Measurements from ENCODE around the gene GPR160. TPM values are rescaled to one million over a fixed set of nuclear protein-coding genes. Genes with fewer than 3 reads are reported as not detected.

Gene GPR160
- total RNA-seq, 2 donors from 2014 or later, result 0.75 to 0.96 TPM

DNA sequence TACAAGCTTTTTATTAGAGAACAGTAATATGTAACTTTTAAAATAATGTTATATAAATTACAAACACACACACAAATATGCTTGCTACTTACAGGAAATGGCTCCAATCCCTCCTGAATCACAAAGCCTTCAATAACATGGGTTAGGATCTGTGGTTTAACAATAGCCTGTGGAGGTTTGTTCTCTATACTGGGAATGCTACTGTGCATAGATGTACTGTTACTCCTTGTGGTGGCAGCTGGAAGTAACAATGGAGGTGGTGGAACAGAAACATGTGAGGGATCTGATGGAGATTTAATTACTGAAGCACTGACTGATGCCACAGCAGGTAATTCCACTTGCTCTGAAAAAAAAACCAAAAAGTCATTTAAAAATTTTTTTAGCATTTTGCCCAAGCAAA lies 79.3 kb downstream of the GPR160 start:
- Histone ChIP-seq H3K9me3 (no peaks in the 10 kb centered on the region), H3K27ac (no peak overlapping the region), H3K4me3 (no peak overlapping the region), H3K4me1 (no peaks in the 10 kb centered on the region), H3K36me3 (peaks cover 75% of the 10 kb centered on the region), H3K27me3 (no peaks in the 10 kb centered on the region)
- TF ChIP-seq, protein P1, sequence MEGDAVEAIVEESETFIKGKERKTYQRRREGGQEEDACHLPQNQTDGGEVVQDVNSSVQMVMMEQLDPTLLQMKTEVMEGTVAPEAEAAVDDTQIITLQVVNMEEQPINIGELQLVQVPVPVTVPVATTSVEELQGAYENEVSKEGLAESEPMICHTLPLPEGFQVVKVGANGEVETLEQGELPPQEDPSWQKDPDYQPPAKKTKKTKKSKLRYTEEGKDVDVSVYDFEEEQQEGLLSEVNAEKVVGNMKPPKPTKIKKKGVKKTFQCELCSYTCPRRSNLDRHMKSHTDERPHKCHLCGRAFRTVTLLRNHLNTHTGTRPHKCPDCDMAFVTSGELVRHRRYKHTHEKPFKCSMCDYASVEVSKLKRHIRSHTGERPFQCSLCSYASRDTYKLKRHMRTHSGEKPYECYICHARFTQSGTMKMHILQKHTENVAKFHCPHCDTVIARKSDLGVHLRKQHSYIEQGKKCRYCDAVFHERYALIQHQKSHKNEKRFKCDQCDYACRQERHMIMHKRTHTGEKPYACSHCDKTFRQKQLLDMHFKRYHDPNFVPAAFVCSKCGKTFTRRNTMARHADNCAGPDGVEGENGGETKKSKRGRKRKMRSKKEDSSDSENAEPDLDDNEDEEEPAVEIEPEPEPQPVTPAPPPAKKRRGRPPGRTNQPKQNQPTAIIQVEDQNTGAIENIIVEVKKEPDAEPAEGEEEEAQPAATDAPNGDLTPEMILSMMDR (IDR thresholded peaks at IDR 0.05), result no peak
- DNase-seq (ENCODE audit: low spot score), result no peak

- TF ChIP-seq, protein P1 (IDR thresholded peaks at IDR 0.05), result no peak
- Histone ChIP-seq H3K4me3 (no peak overlapping the region), H3K9me3 (peaks cover 0 to 7% of the 10 kb centered on the region in 2 donors), H3K36me3 (peaks cover 35% of the 10 kb centered on the region), H3K4me1 (no peaks in the 10 kb centered on the region), H3K27ac (no peak overlapping the region), H3K27me3 (no peaks in the 10 kb centered on the region)
- no peak for DNase-seq (ENCODE audit: low spot score)
Observed at GRCh38 chr3:170128259-170128976, 90.6 kb downstream of the GPR160 start.

- H3K27me3 ChIP-seq, result no peaks in the 10 kb centered on the region
- H3K4me3 ChIP-seq, result no peak overlapping the region
- peaks cover 37% of the 10 kb centered on the region for H3K36me3 ChIP-seq
- no peak for DNase-seq (ENCODE audit: low spot score)
- H3K9me3 ChIP-seq, result peaks cover 0 to 7% of the 10 kb centered on the region in 2 donors
- H3K27ac ChIP-seq, result no peak overlapping the region
- H3K4me1 ChIP-seq, result no peaks in the 10 kb centered on the region
- TF ChIP-seq, protein P1 (IDR thresholded peaks at IDR 0.05), result no peak
Observed at GRCh38 chr3:170128977-170129431, 91.2 kb downstream of the GPR160 start.

DNA sequence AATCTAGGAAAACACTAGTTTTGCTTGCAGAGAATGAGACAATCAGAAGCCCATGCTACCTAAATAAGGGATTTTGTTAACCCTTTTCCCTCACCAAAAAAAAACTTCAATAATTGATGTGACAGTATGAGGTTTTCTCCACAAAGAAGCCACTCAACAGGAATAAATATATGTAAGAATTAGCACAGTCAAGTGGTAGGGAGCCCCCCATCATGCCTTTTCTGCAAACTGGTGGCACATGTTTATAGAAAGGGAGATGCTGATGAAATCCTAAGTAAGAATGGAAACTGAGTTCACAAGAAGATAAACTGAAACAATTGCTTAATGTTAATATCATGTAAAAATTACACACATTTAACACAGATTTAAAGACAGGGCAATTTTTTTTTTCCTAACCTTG lies 92.7 kb downstream of the GPR160 start:
- Histone ChIP-seq H3K9me3 (peaks cover 0 to 7% of the 10 kb centered on the region in 2 donors), H3K27me3 (no peaks in the 10 kb centered on the region), H3K36me3 (peaks cover 48% of the 10 kb centered on the region), H3K27ac (no peak overlapping the region), H3K4me1 (no peaks in the 10 kb centered on the region), H3K4me3 (no peak overlapping the region)
- no peak for DNase-seq (ENCODE audit: low spot score)
- TF ChIP-seq, protein P1 (IDR thresholded peaks at IDR 0.05), result no peak

DNA sequence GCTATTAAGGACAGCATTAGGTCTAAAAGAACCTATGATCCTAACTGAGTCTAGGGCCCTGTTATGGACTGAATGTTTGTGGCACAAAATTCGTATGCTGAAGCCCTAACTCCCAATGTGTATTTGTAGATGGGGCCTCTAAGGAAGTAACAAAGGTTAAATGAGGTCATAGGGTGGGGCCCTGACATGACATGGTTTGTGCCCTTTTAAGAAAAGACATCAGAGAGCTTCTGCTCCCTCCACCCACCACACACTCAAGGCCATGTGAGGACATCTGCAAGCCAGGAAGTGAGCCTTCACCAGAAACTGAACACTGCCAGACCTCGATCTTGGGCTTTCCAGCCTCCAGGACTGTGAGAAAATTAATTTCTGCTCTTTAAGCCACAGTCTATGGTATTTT lies 94.5 kb downstream of the GPR160 start:
- no peak for DNase-seq (ENCODE audit: low spot score)
- H3K4me1 ChIP-seq, result no peaks in the 10 kb centered on the region
- no peak overlapping the region for H3K4me3 ChIP-seq
- TF ChIP-seq, protein P1 (IDR thresholded peaks at IDR 0.05), result no peak
- H3K36me3 ChIP-seq, result peaks cover 59% of the 10 kb centered on the region
- H3K27ac ChIP-seq, result no peak overlapping the region
- peaks cover 0 to 7% of the 10 kb centered on the region in 2 donors for H3K9me3 ChIP-seq
- no peaks in the 10 kb centered on the region for H3K27me3 ChIP-seq

Other genes starting within 250 kb of the GPR160 start
- gene LRRIQ4, start 225.1 kb upstream of the GPR160 start, total RNA-seq, result under 1 TPM in 1 of 2 donors, not detected in 1; 0.43 TPM
- 1 to 10 TPM; 2.9 to 3.3 TPM for gene LRRC34, start 225.1 kb upstream of the GPR160 start, total RNA-seq
- not detected for gene LRRC31, start 168.1 kb upstream of the GPR160 start, total RNA-seq
- not detected for gene SAMD7, start 126.4 kb upstream of the GPR160 start, total RNA-seq
- gene SEC62, start 71.2 kb upstream of the GPR160 start, total RNA-seq, result 10 to 100 TPM; 29.5 to 31.2 TPM
- 10 to 100 TPM; 23.8 to 41.9 TPM for gene PHC3, start 143.7 kb downstream of the GPR160 start, total RNA-seq
- gene PRKCI, start 184.4 kb downstream of the GPR160 start, total RNA-seq, result 10 to 100 TPM; 17.4 to 20.0 TPM